H9 (cell line): ENCODE data around the gene TCF7L1. TPM values are rescaled to one million over a fixed set of nuclear protein-coding genes. Genes with fewer than 3 reads are reported as not detected.
"Not testable (repeated sequence)": the region's sequence is repeated elsewhere in the genome, so short reads cannot be mapped to it uniquely, and the experiment has no call there.

Source experiments
- DNase-seq: peaks from one replicate; pipeline ENCODE4 v3.0.0-alpha.2; 2017
- H2AFZ ChIP-seq: one replicate; pipeline ENCODE4 v1.6.1; 2013; ENCODE audit warnings: mild to moderate bottlenecking, low read length, control low read depth, moderate library complexity
- H2AK5ac ChIP-seq: 2 replicates; pipeline ENCODE4 v1.6.1; 2013; ENCODE audit warnings: low read length, control low read depth, mixed read lengths; ENCODE audit not compliant: insufficient read length
- H2BK120ac ChIP-seq: one replicate; pipeline ENCODE4 v1.6.1; 2013; ENCODE audit warnings: low read depth, mild to moderate bottlenecking, low read length, control low read depth, inconsistent platforms; ENCODE audit not compliant: poor library complexity, severe bottlenecking
- H2BK12ac ChIP-seq: 2 replicates; pipeline ENCODE4 v1.6.1; 2013; ENCODE audit warnings: low read length, control low read depth, mixed read lengths, low read depth; ENCODE audit not compliant: insufficient read length
- H2BK15ac ChIP-seq: 2 replicates; pipeline ENCODE4 v1.6.1; 2013; ENCODE audit warnings: low read depth, low read length, control low read depth
- H2BK20ac ChIP-seq: one replicate; pipeline ENCODE4 v1.6.1; 2013; ENCODE audit warnings: low read depth, mild to moderate bottlenecking, low read length, control low read depth, inconsistent platforms; ENCODE audit not compliant: poor library complexity, severe bottlenecking
- H2BK5ac ChIP-seq: 2 replicates; pipeline ENCODE4 v1.6.1; 2013; ENCODE audit warnings: low read length, control low read depth, mixed read lengths; ENCODE audit not compliant: insufficient read length
- H3K14ac ChIP-seq: 2 replicates; pipeline ENCODE4 v1.6.1; 2013; ENCODE audit warnings: low read length, control low read depth; ENCODE audit not compliant: insufficient read depth
- H3K18ac ChIP-seq: 2 replicates; pipeline ENCODE4 v1.6.1; 2013; ENCODE audit warnings: low read depth, mild to moderate bottlenecking, mixed read lengths, low read length, control low read depth; ENCODE audit not compliant: insufficient read length
- H3K23ac ChIP-seq: 2 replicates; pipeline ENCODE4 v1.6.1; 2013; ENCODE audit warnings: low read length, control low read depth, mixed read lengths, low read depth; ENCODE audit not compliant: insufficient read length
- H3K23me2 ChIP-seq: 2 replicates; pipeline ENCODE4 v1.6.1; 2013; ENCODE audit warnings: low read depth, mild to moderate bottlenecking, mixed read lengths, low read length, control low read depth; ENCODE audit not compliant: insufficient read length, poor library complexity, severe bottlenecking
- H3K27ac ChIP-seq: 2 replicates; pipeline ENCODE4 v1.5.1; 2013; ENCODE audit warnings: low read length, control low read depth, mixed read lengths, low read depth; ENCODE audit not compliant: insufficient read length
- H3K27me3 ChIP-seq: 2 replicates; pipeline ENCODE4 v1.6.1; 2013; ENCODE audit warnings: low read length, control low read depth, inconsistent platforms; ENCODE audit not compliant: insufficient read depth
- H3K4ac ChIP-seq: 2 replicates; pipeline ENCODE4 v1.6.1; 2013; ENCODE audit warnings: low read depth, mild to moderate bottlenecking, control low read depth, inconsistent platforms, low read length, moderate library complexity
- H3K4me1 ChIP-seq: 2 replicates; pipeline ENCODE4 v1.6.1; 2013; ENCODE audit warnings: low read length, control low read depth, inconsistent platforms; ENCODE audit not compliant: insufficient read depth
- H3K4me2 ChIP-seq: 2 replicates; pipeline ENCODE4 v1.6.1; 2013; ENCODE audit warnings: low read length, control low read depth, mixed read lengths; ENCODE audit not compliant: insufficient read length, insufficient read depth
- H3K56ac ChIP-seq: 2 replicates; pipeline ENCODE4 v1.6.1; 2013; ENCODE audit warnings: low read depth, mild to moderate bottlenecking, mixed read lengths, low read length, control low read depth; ENCODE audit not compliant: insufficient read length
- H3K79me1 ChIP-seq: 2 replicates; pipeline ENCODE4 v1.6.1; 2013; ENCODE audit warnings: low read depth, mild to moderate bottlenecking, moderate library complexity, low read length, control low read depth, inconsistent platforms; ENCODE audit not compliant: insufficient read depth, poor library complexity, severe bottlenecking
- H3K79me2 ChIP-seq: 2 replicates; pipeline ENCODE4 v1.6.1; 2013; ENCODE audit warnings: low read length, control low read depth, inconsistent platforms; ENCODE audit not compliant: insufficient read depth
- H3K9ac ChIP-seq: 2 replicates; pipeline ENCODE4 v1.6.1; 2013; ENCODE audit warnings: low read length, control low read depth, mixed read lengths; ENCODE audit not compliant: insufficient read length; ENCODE audit errors: extremely low read depth
- H3K9me3 ChIP-seq: one replicate; pipeline ENCODE4 v1.6.1; 2013; ENCODE audit warnings: low read depth, low read length, inconsistent platforms; ENCODE audit not compliant: control insufficient read depth
- H3T11ph ChIP-seq: one replicate; pipeline ENCODE4 v1.6.1; 2013; ENCODE audit warnings: mild to moderate bottlenecking, low read length, control low read depth, inconsistent platforms
- H4K20me1 ChIP-seq: one replicate; pipeline ENCODE4 v1.6.1; 2013; ENCODE audit not compliant: control insufficient read depth, insufficient read length, insufficient read depth
- H4K5ac ChIP-seq: 2 replicates; pipeline ENCODE4 v1.6.1; 2013; ENCODE audit warnings: low read depth, mild to moderate bottlenecking, mixed read lengths, low read length, control low read depth; ENCODE audit not compliant: insufficient read length
- H4K8ac ChIP-seq: replicated peaks from 2 replicates; pipeline ENCODE4 v1.6.1; 2013; ENCODE audit warnings: low read length, control low read depth, mixed read lengths, low read depth; ENCODE audit not compliant: insufficient read length
- H4K91ac ChIP-seq: 2 replicates; pipeline ENCODE4 v1.6.1; 2013; ENCODE audit warnings: low read depth, mild to moderate bottlenecking, moderate library complexity, mixed read lengths, low read length, control low read depth; ENCODE audit not compliant: insufficient read length
- H3K27ac Mint-ChIP-seq, 3 experiments: 2 replicates in 2 of 3; 3 replicates in 1 of 3; pipeline ENCODE4 v1.8.0; 2020 to 2021; ENCODE audit warnings: mixed read lengths in 3 of 3, mild to moderate bottlenecking in 1 of 3, moderate library complexity in 1 of 3
- H3K27me3 Mint-ChIP-seq: 2 replicates; pipeline ENCODE4 v1.8.0; 2021; ENCODE audit warnings: low read depth, mild to moderate bottlenecking, moderate library complexity, mixed read lengths
- H3K36me3 Mint-ChIP-seq, 3 experiments: 2 replicates in 2 of 3; 3 replicates in 1 of 3; pipeline ENCODE4 v1.8.0; 2020 to 2021; ENCODE audit warnings: low read depth in 3 of 3, mixed read lengths in 3 of 3; ENCODE audit not compliant: insufficient read depth in 1 of 3
- H3K4me1 Mint-ChIP-seq, 2 experiments: 2 replicates each; pipeline ENCODE4 v1.8.0; 2020; ENCODE audit warnings: mixed read lengths in 2 of 2
- H3K4me3 Mint-ChIP-seq, 2 experiments: 2 replicates in 1 of 2; 3 replicates in 1 of 2; pipeline ENCODE4 v1.8.0; 2020 to 2021; ENCODE audit warnings: mild to moderate bottlenecking in 2 of 2, mixed read lengths in 2 of 2, moderate library complexity in 1 of 2
- H3K9me3 Mint-ChIP-seq, 2 experiments: 2 replicates in 1 of 2; 3 replicates in 1 of 2; pipeline ENCODE4 v1.8.0; 2020; ENCODE audit warnings: mild to moderate bottlenecking in 2 of 2, mixed read lengths in 2 of 2, moderate library complexity in 1 of 2
- WGBS: extraction: QIAGEN DNeasy Blood & Tissue Kit; methylation state at CpG from one replicate; pipeline ENCODE4 v1.1.7; 2013; ENCODE audit warnings: missing lambda C conversion rate, low lambda C conversion rate, mixed read lengths; ENCODE audit not compliant: insufficient read length; ENCODE audit errors: extremely low coverage; 5-methylcytosine and 5-hydroxymethylcytosine counted together
- total RNA-seq: library from RNA; stranded (reverse); gene quantifications from 2 replicates; pipeline ENCODE4 v1.2.1, GENCODE V29; 2021
- TF ChIP-seq, protein P1 (sequence below): fragments of 200-600 bp; sonication (generic); conservative IDR thresholded peaks from 3 replicates; pipeline ENCODE4 v1.8.0; 2021; ENCODE audit warnings: antibody characterized with exemption, mild to moderate bottlenecking

The TCF7L1 gene
- total RNA-seq, 1 experiment from 2014 or later: 112 TPM

- H4K20me1 ChIP-seq: no peaks in the 10 kb centered on the region
- H3K36me3 Mint-ChIP-seq: peaks cover 0 to 27% (median 2%) of the 10 kb centered on the region in 3 experiments; a peak in 3 of 7 replicates
- H3K4me1 Mint-ChIP-seq: peaks cover 11 to 17% of the 10 kb centered on the region in 2 experiments
- peaks cover 8% of the 10 kb centered on the region for H3K27me3 Mint-ChIP-seq
- H2AFZ ChIP-seq: no peak overlapping the region
- H3K56ac ChIP-seq: no peak overlapping the region
- no peak overlapping the region for H2BK120ac ChIP-seq
- H3K79me1 ChIP-seq: no peaks in the 10 kb centered on the region
- no peaks in the 10 kb centered on the region for H3K9me3 Mint-ChIP-seq
- peaks cover 4% of the 10 kb centered on the region; the same call in 1 of the 2 replicates for H3K4me1 ChIP-seq
- no peak overlapping the region for H4K91ac ChIP-seq
- no peak overlapping the region for H2BK15ac ChIP-seq
- peak overlapping the region in 1 of 3 experiments; percentile 30; a peak in 1 of 7 replicates for H3K27ac Mint-ChIP-seq
- no peak overlapping the region for H2BK20ac ChIP-seq
- H3K23me2 ChIP-seq: no peaks in the 10 kb centered on the region
- H4K5ac ChIP-seq: no peak overlapping the region
- no peak overlapping the region for H3K18ac ChIP-seq
- no peak for DNase-seq
- H3K4me3 Mint-ChIP-seq: no peak overlapping the region
- H2AK5ac ChIP-seq: no peak overlapping the region
- no peaks in the 10 kb centered on the region for H3K27me3 ChIP-seq
- H3K9ac ChIP-seq: no peak overlapping the region
- no peaks in the 10 kb centered on the region for H3K79me2 ChIP-seq
- H3K14ac ChIP-seq: no peak overlapping the region
- H2BK5ac ChIP-seq: no peak overlapping the region
- H2BK12ac ChIP-seq: no peak overlapping the region
- no peak overlapping the region for H3K27ac ChIP-seq
- H3K4me2 ChIP-seq: no peak overlapping the region
- H4K8ac ChIP-seq: no peak overlapping the region
- no peaks in the 10 kb centered on the region for H3K9me3 ChIP-seq
- TF ChIP-seq, protein P1, sequence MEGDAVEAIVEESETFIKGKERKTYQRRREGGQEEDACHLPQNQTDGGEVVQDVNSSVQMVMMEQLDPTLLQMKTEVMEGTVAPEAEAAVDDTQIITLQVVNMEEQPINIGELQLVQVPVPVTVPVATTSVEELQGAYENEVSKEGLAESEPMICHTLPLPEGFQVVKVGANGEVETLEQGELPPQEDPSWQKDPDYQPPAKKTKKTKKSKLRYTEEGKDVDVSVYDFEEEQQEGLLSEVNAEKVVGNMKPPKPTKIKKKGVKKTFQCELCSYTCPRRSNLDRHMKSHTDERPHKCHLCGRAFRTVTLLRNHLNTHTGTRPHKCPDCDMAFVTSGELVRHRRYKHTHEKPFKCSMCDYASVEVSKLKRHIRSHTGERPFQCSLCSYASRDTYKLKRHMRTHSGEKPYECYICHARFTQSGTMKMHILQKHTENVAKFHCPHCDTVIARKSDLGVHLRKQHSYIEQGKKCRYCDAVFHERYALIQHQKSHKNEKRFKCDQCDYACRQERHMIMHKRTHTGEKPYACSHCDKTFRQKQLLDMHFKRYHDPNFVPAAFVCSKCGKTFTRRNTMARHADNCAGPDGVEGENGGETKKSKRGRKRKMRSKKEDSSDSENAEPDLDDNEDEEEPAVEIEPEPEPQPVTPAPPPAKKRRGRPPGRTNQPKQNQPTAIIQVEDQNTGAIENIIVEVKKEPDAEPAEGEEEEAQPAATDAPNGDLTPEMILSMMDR: no peak
- WGBS: no CpG with 5 or more reads among the region's 3 CpGs
- H3K4ac ChIP-seq: no peak overlapping the region
- H3K23ac ChIP-seq: no peak overlapping the region
- no peak overlapping the region for H3T11ph ChIP-seq
Measured at GRCh38 chr2:85342156-85342555, 209.0 kb downstream of the TCF7L1 start.

- H3K9me3 ChIP-seq, DNase-seq, H3K56ac ChIP-seq, H3K14ac ChIP-seq, H3K9ac ChIP-seq, H3T11ph ChIP-seq, H2AK5ac ChIP-seq, H4K8ac ChIP-seq, H2BK5ac ChIP-seq, H3K79me1 ChIP-seq, H2BK120ac ChIP-seq, H3K27me3 Mint-ChIP-seq, H3K4me2 ChIP-seq, H3K18ac ChIP-seq, H4K20me1 ChIP-seq, H2BK20ac ChIP-seq, H3K4me1 Mint-ChIP-seq, H2BK12ac ChIP-seq, H3K23ac ChIP-seq, H3K27ac Mint-ChIP-seq, H3K9me3 Mint-ChIP-seq, H3K27ac ChIP-seq, H3K27me3 ChIP-seq, H3K23me2 ChIP-seq, H4K91ac ChIP-seq, H3K4me1 ChIP-seq, H2AFZ ChIP-seq, H3K4ac ChIP-seq, H3K79me2 ChIP-seq, H4K5ac ChIP-seq, H2BK15ac ChIP-seq, H3K4me3 Mint-ChIP-seq: not testable (repeated sequence)
- no CpG with 5 or more reads among the region's 10 CpGs for WGBS
- peaks cover 0 to 35% (median 4%) of the 10 kb centered on the region in 3 experiments; a peak in 3 of 7 replicates for H3K36me3 Mint-ChIP-seq
Measured at GRCh38 chr2:85343207-85343895, 210.2 kb downstream of the TCF7L1 start.
